Tongue (tissue), 2 donors: Measurements from ENCODE around the gene PLA2G5. TPM values are rescaled to one million over a fixed set of nuclear protein-coding genes. Genes with fewer than 3 reads are reported as not detected.
"Not testable (repeated sequence)": the region's sequence is repeated elsewhere in the genome, so short reads cannot be mapped to it uniquely, and the experiment has no call there.

Experiments
- DNase-seq: peaks from one replicate; pipeline ENCODE4 v3.0.0-alpha.2; 2015
- total RNA-seq: library from RNA; depleted of rRNA; stranded (reverse); fragments of >200 nt; gene quantifications from one replicate; pipeline ENCODE4 v1.2.3, GENCODE V29; 2014

Gene PLA2G5
- total RNA-seq, 1 donor from 2014 or later = not detected

DNA sequence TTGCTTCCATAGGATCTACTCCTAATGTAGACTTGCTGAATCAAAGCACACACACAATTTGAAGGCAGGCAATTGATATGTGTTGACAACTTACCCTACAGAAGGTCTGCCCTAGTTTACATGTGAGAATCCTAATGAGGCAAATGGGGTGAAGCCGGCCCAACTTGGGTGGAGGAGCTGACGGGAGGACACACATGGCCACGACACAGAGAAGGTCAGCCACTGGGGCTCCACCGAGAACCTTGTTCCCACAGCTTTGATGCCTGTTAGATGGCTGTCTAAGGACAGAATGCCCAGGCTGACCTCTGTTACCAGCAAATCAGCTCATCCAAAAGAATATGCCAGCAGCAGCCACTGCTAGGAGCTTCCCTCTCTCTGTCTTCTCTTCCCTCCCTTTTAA, 50.8 kb downstream of the PLA2G5 start:
- DNase-seq = no peak

DNA sequence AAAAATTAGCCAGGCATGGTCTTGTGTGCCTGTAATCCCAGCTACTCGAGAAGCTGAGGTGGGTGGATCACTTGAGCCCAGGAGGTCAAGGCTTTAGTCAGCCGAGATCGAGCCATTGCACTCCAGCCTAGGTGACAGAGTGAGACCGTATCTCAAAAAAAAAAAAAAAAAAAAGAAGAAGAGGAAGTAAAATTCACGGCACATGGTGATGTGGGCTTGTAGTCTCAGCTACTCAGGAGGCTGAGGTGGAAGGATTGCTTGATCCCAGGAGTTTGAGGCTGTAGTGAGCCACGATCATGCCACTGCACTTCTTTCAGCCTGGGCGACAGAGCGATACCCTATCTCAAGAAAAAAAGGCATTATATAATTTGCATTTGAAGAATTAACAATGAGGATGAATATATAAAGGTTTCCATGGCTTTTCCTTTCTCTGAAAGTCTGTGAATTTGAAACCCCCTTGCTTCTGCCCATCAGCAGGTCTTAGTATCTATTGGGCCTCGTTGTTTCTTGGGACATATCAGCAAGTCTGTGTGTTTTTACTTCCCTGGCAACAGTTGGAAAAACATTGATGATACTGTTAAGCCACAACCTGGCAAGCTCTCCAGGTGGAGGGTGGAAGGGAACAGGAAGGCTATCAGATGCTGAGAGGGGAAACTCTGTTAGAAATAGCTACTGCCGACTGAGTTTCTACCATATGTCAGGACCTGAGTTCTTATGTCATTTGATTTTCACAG, 53.9 kb downstream of the PLA2G5 start:
- DNase-seq = no peak

GRCh38 chr1:20124456-20125057, 54.6 kb downstream of the PLA2G5 start:
- DNase-seq = peak; percentile 74

GRCh38 chr1:20125100-20125499, 55.1 kb downstream of the PLA2G5 start:
- peak; percentile 15 for DNase-seq

DNA sequence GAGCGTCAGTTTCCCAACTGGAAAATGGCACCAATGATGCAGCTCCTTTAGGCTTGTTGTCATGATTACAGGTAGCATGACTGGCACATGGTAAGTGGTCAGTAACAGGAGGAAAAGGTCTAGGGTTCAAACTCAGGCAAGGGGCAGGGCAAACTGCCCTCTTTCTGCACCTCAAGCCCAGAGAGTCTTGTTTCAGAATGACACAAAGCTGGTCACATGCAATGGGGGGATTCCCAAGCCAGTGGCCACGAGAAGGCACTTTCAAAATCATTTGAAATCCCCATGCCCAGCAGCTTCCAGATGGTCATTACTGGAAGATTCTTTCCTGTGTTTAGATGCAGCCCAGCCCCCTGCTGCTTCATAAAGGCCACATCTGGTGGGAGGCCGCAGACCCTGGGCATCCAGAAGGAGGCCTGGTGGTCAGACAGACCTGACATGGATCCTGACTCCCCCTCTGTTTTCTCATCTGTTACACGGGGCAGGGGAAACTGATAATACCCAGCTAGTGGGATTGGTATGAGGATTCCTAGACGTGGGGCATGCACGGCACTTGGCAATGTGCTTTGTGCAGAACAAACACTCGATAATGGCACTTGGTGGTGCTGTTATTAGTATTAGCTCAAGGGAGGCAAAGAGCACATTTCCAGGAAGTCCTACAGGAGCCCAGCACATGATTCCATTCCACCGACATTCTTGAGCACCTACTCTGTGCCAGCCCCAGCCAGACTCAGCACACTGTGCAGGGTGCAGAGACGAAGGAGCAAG, 56.2 kb downstream of the PLA2G5 start:
- DNase-seq = no peak

DNA sequence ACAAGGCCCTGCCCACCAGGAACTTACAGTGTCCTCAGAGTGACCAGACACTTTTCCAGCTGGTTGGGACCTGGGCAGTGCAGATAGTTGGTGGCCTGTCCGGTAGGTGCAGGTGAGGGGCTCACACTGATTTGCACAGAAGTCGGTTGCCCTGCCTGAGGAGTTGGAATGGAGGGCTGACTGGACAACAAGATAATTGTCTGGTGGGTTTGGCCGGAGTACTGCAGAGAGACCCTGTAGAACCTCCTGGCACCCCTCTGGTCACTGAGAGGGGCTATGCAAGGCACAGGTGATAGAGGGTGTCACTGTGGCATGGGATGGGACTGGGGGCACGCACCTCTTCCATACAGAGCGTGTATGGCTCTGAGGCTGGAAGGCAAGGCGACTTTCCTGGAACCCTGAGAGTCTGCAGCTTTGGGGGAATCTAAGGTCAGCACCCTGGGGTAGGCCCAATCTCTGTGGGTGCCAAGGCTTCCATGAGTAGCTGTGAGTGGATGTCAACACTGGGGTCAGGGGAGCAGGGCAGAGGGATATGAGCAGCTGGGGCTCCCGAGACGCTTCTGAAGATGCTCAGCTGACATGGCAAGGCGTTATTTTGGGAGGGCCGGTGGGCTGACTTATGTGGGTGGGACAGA, 56.9 kb downstream of the PLA2G5 start:
- no peak for DNase-seq

DNA sequence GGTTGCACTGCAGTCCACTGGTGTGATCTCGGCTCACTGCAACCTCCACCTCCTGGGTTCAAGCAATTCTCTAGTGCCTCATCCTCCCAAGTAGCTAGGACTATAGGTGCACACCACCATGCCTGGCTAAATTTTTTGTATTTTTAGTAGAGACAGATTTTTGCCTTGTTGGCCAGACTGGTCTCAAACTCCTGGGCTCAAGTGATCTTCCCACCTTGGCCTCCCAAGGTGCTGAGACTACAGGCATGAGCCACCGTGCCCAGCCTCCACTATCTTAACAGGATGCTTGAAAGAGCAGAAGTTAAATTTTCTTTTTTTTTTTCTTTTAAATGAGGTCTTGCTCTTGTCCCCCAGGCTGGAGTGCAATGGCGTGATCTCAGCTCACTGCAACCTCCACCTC, 60.5 kb downstream of the PLA2G5 start:
- not testable (repeated sequence) for DNase-seq

DNA sequence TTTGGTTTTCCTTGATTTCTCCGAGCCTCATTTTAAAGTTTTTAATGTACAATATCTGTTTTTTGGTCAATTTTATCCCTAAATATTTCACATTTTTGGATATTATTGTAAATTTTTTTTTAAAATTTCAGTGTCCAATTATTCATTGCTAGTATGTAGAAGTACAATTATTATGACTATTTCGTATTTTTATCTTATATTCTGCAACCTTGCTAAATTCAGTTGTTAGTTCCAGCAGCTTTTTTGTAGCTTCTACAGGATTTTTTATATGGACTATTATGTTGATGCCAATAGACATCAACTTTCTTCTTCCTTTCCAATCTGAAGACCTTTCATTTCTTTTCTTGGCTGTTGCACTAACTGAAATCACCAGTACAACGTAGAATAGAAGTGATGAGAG, 65.0 kb downstream of the PLA2G5 start:
- no peak for DNase-seq

GRCh38 chr1:20136249-20136648, 66.3 kb downstream of the PLA2G5 start:
- no peak for DNase-seq

DNA sequence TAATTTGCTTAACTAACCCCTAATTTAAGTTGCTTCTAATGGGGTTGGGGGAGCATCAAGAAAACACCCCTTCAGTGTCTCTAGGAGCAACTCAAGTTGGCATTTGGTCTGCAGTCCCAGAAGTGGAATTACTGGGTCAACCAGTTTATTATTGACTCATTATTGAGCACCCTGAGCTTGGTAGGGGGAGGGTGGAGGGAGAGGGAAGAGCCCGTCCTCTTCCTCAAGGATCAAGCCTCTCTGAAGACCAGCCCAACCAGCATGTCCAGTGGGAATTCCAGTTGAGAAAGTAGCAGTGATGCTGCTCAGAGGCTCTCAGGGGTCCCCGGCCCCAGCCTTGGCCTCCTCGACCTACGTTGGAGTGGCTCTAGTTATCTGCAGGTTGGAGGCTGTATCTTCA, 67.1 kb downstream of the PLA2G5 start:
- no peak for DNase-seq

GRCh38 chr1:20137604-20138003, 67.6 kb downstream of the PLA2G5 start:
- DNase-seq = no peak

- no peak for DNase-seq
Measured at GRCh38 chr1:20138346-20138745, 68.4 kb downstream of the PLA2G5 start.

GRCh38 chr1:20138961-20139550, 69.1 kb downstream of the PLA2G5 start, which contains the start of gene PLA2G2F:
Gene PLA2G2F, plus strand, starts transcription at chr1:20139323. Its CDS starts 105 bp downstream, at chr1:20139428.
- no peak for DNase-seq

- DNase-seq = no peak
Measured at GRCh38 chr1:20139776-20140612, 70.0 kb downstream of the PLA2G5 start.

DNA sequence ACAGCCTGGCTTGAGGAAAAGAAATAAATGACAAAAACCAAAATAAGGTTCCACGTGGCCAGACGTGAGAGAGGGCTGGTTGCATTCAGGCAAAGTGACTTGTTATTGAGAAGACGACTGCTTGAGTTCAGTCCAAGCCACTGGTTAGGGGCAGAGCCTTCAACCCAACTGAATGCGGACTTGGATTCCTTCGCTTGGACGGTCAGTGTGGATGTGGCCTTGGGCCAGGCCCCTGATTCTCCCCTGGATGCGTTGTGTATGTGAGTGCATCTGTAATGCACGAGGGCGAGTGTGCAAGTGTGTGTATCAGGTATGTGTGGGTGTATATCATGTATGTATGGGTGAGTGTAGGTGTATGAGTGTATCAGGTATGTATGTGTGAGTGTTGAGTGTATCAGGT, 71.0 kb downstream of the PLA2G5 start:
- no peak for DNase-seq

GRCh38 chr1:20141466-20141865, 71.5 kb downstream of the PLA2G5 start:
- DNase-seq = no peak

Other genes starting within 250 kb of the PLA2G5 start
- gene OTUD3, start 187.8 kb upstream of the PLA2G5 start, total RNA-seq = 6.8 TPM
- not detected for gene PLA2G2E, start 146.6 kb upstream of the PLA2G5 start, total RNA-seq
- gene PLA2G2A, start 90.6 kb upstream of the PLA2G5 start, total RNA-seq = 1.7 TPM
- not detected for gene PLA2G2D, start 49.3 kb downstream of the PLA2G5 start, total RNA-seq
- gene PLA2G2F, start 69.1 kb downstream of the PLA2G5 start, total RNA-seq = not detected
- gene UBXN10, start 115.9 kb downstream of the PLA2G5 start, total RNA-seq = 0.51 TPM
- gene PLA2G2C, start 116.3 kb downstream of the PLA2G5 start, total RNA-seq = not detected
- 0.31 TPM for gene VWA5B1, start 220.7 kb downstream of the PLA2G5 start, total RNA-seq